Right lung (tissue), 5 donors: ENCODE results near the gene NBPF15. TPM values are rescaled to one million over a fixed set of nuclear protein-coding genes. Genes with fewer than 3 reads are reported as not detected.

Experiments used
- polyA plus RNA-seq, 5 donors: library from polyadenylated mRNA; unstranded; fragments of 120-200 nt; gene quantifications; one replicate each; pipeline versions ENCODE4 v1.2.1 to v1.2.3, GENCODE V29; 2013; ENCODE audit warnings: inconsistent platforms in 1 of 5, low replicate concordance in 1 of 5; ENCODE audit not compliant: insufficient read length in 5 of 5, insufficient read depth in 1 of 5

NBPF15 gene
- polyA plus RNA-seq, 5 donors, result 71.6 to 111 (median 88.5) TPM

Other genes starting within 250 kb of the NBPF15 start
- 1 to 10 TPM in 2 of 5 donors, under 1 TPM in 3; 0.46 to 1.4 (median 0.69) TPM for gene PPIAL4E, start 88.0 kb downstream of the NBPF15 start, polyA plus RNA-seq
- not detected for gene PPIAL4F, start 131.2 kb upstream of the NBPF15 start, polyA plus RNA-seq